Measurements from ENCODE around the gene KRT77.

Gene KRT77

DNA sequence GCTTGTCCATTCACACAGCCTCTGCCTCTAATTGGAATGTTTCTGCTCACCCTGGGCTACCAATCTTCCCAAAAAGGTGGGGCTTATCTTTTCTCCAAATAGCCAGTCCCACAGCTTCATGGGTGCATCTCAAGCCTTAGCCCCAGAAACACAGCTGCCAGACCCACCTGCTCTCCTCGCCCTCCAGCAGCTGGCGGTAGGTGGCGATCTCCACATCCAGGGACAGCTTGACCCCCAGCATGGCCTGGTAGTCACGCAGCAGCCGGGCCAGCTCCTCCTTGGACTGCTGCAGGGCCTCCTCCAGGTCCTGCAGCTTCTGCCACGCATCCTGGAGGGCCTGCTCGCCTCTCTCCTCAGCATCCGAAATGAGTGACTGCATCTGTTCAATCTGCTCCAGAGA lies 11.1 kb downstream of the KRT77 start:
- no peak for DNase-seq (ENCODE audit: low read depth, low spot score)

DNA sequence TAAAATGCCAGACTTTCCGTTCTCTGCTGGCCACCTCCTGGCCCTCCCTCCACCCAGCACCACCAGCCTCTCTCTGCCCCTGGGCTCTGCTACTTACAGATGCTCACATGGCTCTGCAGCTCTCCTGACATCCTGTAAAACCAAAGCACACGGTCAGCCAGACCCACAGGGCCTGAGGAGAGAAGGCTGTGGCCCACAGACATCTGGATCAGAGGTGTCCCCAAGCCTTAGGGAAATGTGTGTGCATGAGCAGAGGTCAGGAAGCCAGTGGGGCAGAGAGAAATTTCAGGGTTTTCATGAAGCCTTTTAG lies 11.5 kb downstream of the KRT77 start:
- DNase-seq (ENCODE audit: low read depth, low spot score) = no peak

DNA sequence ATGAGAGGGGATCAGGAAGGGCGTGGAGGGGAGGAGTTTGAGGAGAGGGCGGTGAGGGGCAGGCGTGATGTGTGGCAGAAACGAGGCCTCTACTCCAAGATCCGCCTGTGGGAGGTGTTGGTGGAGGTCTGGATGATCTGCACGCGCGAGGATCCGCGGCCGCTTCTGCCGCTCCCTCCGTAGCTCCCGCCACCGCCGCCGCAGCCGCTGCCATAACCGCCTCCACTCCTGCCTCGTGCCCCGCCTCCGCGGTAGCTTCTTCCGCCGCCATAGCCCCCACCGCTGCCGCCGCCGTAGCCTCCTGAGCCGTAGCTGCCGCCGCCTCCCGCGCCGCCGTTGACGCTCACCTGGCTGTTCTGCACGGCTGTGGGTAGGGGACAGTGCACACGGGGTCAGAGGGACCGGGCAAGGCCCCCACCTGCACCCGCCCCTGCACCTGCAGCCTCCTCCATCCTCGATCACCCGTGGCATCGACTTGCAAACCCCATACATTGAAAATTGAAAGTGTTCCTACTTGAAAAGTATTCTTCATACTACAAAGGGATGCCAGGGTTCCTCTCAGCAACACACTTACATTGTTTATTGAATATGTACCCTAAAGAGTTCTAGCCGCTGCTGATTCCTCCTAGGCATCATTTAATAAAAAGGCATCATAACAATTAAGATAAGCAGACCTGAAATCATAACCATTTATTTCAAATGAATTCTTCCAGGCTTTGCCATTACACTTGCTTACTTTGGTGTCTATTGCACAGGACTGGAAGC lies 12.1 kb downstream of the KRT77 start:
- no peak for DNase-seq (ENCODE audit: low read depth, low spot score)

DNA sequence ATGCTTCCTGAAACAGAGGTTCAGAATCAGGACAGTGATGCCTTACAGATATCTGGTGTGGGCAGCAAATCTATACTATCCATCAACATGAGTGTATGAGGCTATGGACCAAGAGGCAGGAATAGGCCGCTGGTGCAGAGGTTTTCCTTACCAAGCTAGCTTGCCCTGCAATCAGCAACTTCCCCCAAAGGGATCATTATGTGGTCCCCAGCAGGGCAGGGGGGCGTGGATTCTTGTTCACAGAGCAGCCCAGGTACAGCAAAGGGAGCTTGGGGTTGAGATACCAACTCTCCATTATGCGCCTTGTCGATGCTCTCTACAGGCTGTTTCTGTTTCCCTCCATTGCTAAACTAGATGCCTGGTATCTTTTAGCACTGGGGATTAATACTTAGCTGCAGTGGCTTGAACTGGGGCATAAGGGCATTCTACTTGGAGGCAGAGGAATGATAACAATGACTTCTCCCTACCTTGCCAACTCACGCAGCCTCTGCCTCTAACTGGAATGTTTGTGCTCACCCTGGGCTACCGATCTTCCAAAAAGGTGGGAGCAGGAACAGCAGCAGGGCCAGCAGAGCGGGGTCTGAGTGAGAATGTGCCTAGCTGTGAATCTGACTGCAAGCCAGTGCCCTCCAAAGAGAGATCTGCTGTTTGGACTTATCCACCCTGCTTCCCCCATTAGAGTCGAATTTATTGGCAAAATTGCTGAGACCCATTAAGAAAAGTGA lies 12.8 kb downstream of the KRT77 start:
- DNase-seq (ENCODE audit: low read depth, low spot score) = no peak

DNA sequence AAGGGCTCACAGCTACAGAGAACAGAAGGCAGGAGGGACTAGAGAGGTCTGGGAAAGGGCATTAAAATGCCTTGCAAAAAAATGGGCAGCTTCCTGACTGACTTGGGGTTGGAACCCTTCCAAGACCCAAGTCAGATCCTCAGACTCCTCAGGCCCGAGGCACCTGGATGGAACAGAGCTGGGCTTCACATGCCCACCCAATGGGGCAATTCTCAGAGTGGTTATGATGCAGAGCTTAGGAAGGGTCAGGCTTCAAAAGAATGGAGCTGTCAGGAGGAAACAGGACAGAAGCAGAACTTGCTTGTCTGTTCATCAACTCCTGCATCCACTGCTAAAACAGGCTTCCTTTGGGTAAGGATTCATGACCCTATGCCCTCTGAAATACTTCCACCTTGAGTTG lies 13.4 kb downstream of the KRT77 start:
- DNase-seq (ENCODE audit: low read depth, low spot score) = no peak

DNA sequence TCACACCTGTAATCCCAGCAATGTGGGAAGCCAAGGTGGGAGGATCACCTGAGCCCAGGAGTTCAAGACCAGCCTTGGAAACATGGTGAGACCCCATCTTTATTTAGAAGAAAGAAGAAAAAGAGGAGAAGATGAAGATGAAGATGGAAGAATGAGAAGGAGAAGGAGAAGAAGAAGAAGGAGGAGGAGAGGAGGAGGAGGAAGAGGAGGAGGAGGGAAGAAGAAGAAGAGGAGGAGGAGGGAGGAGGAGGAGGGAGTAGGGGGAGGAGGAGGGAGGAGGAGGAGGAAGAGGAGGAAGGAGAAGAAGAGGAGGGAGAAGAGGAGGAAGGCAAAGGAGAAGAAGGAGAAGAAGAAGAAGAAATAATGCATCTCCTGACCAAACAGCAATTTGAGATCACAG lies 14.1 kb downstream of the KRT77 start:
- no peak for DNase-seq (ENCODE audit: low read depth, low spot score)

DNA sequence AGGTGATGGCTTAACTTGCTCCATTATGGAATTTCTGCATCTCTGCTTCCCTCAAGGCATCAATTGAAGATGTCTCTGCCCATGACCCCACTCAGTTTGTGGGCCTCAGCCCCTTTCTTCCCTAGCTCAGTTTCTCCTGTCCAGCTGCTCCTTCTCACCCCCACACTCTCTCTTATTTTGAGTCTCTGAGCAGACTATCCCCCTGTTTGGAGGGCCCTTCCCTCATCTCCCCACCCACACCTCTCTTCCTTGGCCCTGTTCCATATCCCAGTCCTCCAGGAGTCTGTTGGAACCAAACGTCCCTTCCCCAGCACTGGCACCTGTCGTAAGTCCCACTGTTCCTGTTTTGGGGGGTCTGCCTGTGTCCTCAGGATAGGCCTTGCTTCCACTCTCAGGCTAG lies 14.8 kb downstream of the KRT77 start:
- no peak for DNase-seq (ENCODE audit: low read depth, low spot score)

DNA sequence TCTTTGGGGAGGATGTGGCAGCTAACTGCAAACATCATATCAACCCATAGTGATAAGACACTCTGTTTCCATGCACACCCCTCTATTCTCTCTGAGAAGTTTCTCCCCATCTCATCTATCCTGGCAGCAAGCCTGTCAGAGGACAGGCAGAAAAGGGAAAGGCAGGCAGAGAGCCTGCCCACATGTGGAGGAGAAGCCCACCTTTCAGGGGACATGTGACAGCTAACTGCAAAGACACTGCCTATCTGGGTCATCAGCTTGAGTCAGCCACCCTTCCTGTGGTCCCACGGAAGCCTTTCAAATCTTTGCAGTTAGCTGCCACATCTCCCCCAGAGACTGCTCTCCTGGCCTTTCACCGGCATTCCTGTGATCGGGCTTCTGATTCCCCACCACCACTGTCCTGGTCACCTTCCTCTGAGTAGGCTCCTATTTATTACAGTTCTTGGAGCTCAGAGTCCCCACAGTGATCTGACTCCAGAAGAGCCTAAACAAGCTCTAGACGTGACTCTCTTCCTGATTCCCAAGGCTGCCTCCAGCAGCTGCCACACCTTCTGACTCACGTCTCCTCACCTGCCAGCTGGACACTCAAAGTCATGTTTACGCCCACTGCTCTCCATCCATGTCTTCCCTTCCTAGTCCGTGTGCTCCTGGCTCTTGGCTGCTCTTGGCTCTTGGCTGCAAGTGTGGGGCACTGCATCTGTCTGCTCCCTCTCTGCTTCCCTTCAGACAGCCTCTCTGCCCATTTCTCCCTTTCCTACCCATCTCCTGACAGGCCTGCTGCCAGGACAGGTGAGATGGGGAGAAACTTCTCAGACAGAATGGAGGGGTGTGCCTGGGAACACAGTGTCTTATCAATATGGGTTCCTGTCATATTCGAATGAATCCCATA lies 15.6 kb downstream of the KRT77 start:
- no peak for DNase-seq (ENCODE audit: low read depth, low spot score)

DNA sequence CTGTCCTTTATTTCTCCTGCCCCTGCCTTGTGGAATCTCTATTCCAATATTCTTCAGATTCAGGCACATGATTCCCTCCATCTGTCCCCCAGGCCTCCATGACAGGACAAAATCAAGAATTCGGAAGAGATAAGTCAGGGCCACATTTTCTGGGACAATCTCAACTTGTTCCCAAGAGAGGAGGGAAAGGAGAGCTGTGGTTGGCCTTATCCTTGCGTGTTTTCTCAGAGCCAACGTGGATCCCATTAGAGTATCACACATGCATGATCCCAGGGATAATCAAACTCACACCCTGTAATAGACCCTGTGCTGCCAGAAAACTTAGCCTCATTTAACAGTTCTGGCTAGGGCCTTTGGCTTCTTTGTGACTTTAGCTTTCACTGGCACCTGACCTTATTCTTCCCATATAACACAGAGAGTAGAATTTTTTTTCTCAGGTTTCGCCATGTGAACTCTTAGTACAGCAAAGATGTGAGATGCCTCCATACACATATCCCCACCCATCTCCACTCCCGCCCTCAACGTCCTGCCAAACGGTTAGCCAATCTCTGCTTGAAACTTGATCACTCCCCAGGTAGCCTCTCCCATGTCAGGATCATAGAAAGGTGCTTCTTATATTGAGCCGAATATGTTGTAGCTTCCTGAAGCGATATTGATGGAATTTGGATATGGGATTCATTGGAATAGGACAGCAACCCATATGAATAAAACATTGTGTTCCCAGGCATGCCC lies 16.4 kb downstream of the KRT77 start:
- DNase-seq (ENCODE audit: low read depth, low spot score) = no peak

DNA sequence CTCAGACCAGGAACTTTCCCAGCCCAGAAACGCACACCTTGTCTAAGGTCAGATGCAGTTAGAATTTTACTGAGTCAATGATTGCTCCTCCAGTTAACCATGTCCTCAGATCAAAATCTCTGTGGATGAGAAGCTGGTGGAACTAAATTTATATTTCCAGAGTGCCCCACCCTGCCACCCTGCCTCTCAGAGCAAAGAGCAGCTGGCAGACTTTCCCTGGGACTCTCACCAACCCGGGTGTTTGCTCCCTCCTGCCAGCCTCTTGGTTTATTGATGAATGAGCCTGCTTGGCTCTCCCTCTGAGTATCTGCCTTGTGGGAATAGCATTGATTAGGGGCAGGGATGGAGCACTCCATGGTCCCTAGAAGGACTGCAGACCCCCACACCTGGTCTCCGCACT lies 17.3 kb downstream of the KRT77 start:
- DNase-seq (ENCODE audit: low read depth, low spot score) = no peak

DNA sequence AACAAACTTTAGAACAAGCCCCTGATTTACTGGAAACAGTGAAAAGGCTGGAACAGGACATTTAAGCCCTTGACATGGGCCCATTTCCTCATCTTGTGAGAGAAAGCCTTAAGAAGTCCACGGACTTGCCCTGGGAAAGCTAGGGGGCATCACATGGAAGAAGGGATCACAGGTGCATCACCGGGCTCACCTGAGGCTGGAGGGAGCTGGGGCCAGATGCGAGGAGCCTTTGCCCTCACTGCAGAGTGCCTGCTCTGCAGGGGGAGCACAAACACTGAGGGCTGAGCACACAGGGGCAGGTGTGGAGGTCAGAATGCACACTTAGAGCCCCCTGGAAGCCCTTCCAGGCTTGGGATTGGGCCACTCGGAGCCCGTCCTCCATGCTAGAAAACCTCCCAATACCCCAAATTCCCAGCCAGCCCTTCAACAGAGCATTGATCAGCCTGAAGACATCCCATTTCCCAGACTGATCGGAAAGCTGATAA lies 17.9 kb downstream of the KRT77 start:
- no peak for DNase-seq (ENCODE audit: low read depth, low spot score)

DNA sequence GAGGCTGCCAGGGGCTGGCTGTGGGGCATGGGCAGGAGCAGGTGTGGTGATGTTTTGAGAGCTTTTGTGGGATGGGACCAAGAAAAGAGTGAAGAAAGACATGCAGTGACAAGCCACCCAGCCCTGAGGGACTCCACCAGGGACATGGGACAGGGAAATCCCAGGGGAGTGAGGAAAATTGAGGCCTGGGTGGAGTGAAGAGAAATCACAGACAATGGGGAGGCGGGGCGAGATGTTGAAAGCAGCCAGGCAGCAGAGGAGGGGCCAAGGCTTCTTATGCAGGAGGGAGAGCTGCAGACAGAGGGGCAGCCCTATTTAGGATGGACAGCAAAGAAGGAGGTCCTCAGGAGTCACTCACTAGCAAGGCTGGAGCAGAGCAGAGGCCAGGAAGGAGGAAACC lies 18.9 kb downstream of the KRT77 start:
- no peak for DNase-seq (ENCODE audit: low read depth, low spot score)

DNA sequence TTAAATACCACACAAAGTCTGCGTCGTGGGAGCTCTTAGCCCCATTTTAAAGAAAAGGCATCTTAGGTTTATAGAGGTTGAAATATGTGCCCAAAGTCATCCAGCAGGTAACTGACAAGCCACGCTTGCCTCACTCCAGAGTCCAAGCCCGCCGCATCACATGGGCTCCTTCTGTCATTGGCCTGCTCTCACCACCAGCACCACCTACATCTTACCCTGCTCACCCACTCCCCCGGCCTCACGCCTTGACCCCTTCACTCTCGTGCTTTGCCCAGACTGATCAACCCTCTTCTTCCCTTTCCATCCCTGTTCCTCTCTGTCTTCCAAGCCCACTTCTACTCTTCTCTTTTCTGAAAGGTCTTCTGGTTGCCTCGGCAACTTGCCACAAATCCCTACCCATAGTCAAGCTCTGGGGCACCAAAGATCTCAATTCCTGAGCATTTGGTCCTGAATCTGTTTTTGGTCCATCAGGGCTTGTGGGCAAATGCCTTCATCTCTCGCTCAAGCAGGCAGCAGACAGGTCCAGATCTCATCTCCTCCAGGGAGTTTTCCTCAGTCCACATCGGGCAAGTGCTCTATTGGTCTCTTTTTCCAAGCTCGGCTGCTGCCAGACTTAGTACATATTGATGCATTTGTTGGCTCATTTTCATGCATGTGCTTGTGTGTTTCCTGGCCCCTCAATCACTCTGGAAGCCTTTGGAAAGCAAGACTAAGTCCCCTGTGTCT lies 19.6 kb downstream of the KRT77 start:
- no peak for DNase-seq (ENCODE audit: low read depth, low spot score)

DNA sequence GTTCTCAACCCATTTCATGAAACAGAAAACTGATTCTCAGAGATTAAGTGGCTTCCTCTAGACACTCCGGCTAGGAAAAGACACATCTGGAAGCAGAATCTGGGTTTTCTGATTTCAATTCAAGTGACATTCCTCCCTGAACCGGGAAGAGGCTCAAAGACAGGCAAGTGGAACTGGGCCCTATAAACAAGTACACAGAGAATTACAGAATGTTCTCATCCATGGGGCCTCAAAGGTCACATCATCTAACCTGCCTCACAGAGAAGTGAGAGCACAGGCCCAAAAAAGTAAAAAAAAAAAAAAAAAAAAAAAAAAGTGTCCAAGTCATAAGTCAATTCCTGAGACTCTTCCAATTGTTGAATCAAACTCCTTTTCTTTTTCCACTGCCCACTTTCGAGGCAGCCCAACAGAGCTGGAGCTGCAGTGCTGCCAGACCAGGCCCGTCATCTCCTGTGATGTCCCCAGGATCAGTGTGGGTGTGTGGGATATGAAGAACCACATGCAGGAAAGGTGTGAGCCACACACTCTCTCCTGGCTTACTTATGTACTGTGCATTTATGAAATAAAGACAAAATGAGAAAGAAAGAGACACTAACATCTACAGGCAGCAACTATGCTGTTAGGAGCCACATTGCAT lies 20.3 kb downstream of the KRT77 start:
- DNase-seq (ENCODE audit: low read depth, low spot score) = no peak

DNA sequence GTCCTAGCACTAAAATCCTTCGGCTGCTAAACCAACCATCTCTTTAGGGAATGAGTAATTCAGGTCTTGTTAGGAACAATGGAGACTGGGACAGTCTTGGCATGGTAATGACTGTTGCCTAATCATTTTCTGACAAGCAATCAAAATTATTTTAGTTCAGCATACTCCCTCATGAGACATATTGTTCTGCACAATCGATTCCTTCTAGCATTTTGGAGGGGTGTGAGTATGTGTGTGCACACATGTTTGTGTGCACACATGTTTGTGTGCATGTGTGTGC lies 21.0 kb downstream of the KRT77 start:
- DNase-seq (ENCODE audit: low read depth, low spot score) = no peak

DNA sequence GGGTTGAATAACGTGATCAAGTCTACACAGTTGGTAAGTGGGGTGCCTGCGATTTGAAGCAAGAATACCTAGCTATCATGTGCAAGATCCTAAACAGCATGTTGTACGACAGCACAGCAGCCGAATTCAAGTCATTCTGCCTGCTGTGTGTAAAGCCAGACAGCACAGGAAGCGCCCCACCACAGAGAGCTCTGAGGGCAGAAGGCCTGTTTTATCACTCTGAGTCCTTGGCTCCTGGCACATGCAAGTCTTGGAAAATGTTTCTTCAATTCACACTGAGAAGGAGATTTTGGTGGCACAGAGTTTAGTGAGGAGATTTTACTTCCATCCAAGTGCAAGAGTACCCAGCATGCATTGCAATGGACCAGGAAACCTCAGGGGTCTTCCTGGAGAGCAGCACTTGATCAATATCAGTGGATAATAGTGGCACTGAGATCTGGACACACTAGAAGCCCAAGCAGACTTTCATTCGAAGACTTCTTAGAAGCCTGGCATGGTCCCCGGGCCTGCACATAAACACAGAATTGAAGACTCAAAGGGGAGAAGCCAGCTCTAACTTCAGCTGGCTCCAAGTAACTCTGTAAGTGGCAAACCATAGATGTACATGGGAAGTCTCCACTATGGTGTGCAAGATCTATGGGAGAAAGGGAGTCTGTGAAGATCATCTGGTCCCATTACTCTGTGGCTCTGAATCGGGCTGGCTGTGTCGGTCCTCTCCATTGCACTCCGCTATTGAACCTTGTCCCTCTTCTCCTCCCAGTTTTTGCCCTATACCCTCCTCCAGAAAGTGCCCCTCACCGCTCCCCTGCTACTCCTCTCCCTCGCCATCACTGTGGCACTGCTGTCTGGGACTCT lies 21.6 kb downstream of the KRT77 start:
- no peak for DNase-seq (ENCODE audit: low read depth, low spot score)

DNA sequence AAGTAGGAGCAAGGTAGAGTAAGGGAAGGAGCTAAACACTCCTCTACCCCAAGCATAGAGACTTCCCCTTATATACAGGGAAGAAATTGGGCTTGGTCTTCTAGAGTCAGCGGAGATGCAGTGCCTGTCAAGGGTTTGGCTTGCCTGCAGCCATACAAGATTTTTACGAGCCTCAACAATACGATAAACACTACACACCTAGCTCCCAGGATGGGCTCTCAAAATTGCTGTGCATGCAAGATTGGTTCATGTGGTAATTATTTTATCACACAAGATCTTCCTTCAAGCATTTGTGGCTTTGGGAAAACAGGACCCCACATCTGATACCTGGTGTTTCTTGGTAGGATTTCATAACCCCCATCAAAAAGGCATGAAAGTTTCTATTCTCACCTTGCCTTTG lies 23.0 kb downstream of the KRT77 start, which contains the start of gene KRT1:
Gene KRT1, minus strand, starts transcription at position 45 of the 400 bp plus-strand sequence. CDS start 59 bp downstream, outside the sequence.
- no peak for DNase-seq (ENCODE audit: low read depth, low spot score)

DNA sequence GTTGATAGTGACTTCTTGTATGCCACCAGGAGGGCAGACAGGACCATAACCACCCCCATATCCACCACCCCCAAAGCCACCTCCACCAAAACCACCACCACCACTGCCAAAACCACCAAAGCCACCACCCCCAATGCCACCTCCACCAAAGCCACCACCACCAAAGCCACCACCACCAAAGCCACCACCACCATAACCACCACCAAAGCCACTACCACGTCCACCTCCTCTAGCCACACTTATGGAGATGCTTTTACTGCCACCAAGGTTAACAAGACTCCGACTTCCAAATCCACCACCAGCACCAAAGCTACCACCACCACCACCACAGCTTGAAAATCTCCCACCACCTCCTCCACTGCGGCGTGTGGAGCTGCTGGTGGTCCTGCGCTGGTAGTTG lies 23.4 kb downstream of the KRT77 start:
- no peak for DNase-seq (ENCODE audit: low read depth, low spot score)

DNA sequence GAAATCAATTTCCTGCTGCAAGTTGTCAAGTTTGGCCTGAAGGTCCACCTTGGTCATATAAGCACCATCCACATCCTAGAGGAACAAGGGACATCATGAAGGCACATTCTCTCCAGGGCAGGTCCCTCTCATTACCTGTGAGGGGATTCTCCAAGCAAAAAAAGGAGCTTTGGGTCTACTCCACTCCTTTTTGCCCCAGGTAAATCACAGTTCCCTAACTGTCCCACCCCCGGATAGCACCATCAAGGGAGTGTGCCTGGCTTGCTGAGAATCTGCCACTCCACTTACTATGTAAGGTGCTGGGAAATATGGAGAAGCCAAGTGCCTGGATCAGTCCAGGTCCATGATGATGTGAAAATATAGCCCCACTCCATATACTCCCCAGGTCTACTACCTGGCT lies 25.7 kb downstream of the KRT77 start:
- DNase-seq (ENCODE audit: low read depth, low spot score) = no peak

DNA sequence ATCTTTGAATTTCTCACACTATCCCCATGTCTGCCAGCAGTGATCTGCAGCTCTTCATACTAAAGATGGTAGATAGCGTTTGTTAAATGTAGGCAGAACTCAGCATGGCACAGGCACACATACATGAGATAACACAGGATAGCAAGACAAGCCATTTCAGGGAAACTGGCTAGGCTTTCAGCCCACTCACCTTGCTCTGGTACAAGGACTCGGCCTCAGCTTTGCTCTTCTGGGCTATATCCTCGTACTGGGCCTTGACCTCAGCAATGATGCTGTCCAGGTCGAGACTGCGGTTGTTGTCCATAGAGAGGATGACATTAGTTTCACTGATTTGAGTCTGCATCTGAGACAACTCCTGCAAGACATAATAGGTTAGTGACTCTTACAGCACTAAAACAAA lies 26.2 kb downstream of the KRT77 start:
- DNase-seq (ENCODE audit: low read depth, low spot score) = no peak
